SK-N-SH (cell line): ENCODE measurements around the gene BCL11B. TPM values are rescaled to one million over a fixed set of nuclear protein-coding genes. Genes with fewer than 3 reads are reported as not detected.

Experiments used
- CTCF ChIA-PET: fragments of 300-600, 350-600 bp; formaldehyde crosslinking; extraction: SDS; loops from one replicate; lab custom pipeline; 2021; lab: Yijun Ruan, JAX
- POLR2A ChIA-PET: fragments of 350-600 bp; sonication (Branson Sonifier 250); formaldehyde crosslinking; extraction: SDS; loops from one replicate; lab custom pipeline; 2020; ENCODE audit warnings: antibody characterized with exemption, inconsistent platforms; lab: Yijun Ruan, JAX
- DNase-seq: peaks from one replicate; pipeline ENCODE4 v3.0.0; 2012
- H2AFZ ChIP-seq: fragments of 200-600 bp; sonication (generic); 2 replicates; pipeline ENCODE4 v1.8.1; 2016; ENCODE audit warnings: antibody characterized with exemption, mild to moderate bottlenecking, low read depth
- H3F3A ChIP-seq: fragments of 200-600 bp; sonication (generic); replicated peaks from 2 replicates; pipeline ENCODE3; 2016; ENCODE audit warnings: antibody characterized with exemption, mild to moderate bottlenecking; ENCODE audit not compliant: insufficient read depth
- H3K27ac ChIP-seq, 2 experiments: fragments of 200-500 bp in 1 of 2; fragments of 200-600 bp in 1 of 2; sonication (Bioruptor generic) in 1 of 2; sonication (generic), shearing (Covaris generic) in 1 of 2; 2 replicates each; pipeline versions ENCODE4 v1.5.1 to v1.6.1; 2014 to 2016; ENCODE audit warnings: low read depth in 2 of 2, inconsistent platforms in 1 of 2, low read length in 1 of 2, mild to moderate bottlenecking in 1 of 2, mixed read lengths in 1 of 2
- H3K27me3 ChIP-seq: fragments of 200-600 bp; sonication (generic), shearing (Covaris generic); 2 replicates; pipeline ENCODE4 v1.6.1; 2016; ENCODE audit warnings: mixed run types; ENCODE audit not compliant: insufficient read depth
- H3K36me3 ChIP-seq, 2 experiments: fragments of 200-500 bp in 1 of 2; fragments of 200-600 bp in 1 of 2; sonication (Bioruptor generic) in 1 of 2; sonication (generic) in 1 of 2; replicated peaks in 1 of 2; 2 replicates each; pipeline versions ENCODE3 to v1.5.1; 2014 to 2016; ENCODE audit warnings: low read length in 1 of 2, mild to moderate bottlenecking in 1 of 2; ENCODE audit not compliant: insufficient read depth in 2 of 2, control insufficient read depth in 1 of 2
- H3K4me1 ChIP-seq, 2 experiments: fragments of 200-500 bp in 1 of 2; fragments of 200-600 bp in 1 of 2; sonication (Bioruptor generic) in 1 of 2; sonication (generic), shearing (Covaris generic) in 1 of 2; 2 replicates each; pipeline versions ENCODE4 v1.5.1 to v1.6.1; 2014 to 2016; ENCODE audit warnings: low read depth in 1 of 2, low read length in 1 of 2, mixed run types in 1 of 2; ENCODE audit not compliant: insufficient read depth in 2 of 2, control insufficient read depth in 1 of 2
- H3K4me2 ChIP-seq: fragments of 200-600 bp; sonication (generic), shearing (Covaris generic); 2 replicates; pipeline ENCODE4 v1.6.1; 2017; ENCODE audit warnings: mixed run types
- H3K4me3 ChIP-seq, 2 experiments: fragments of 200-500 bp in 1 of 2; fragments of 200-600 bp in 1 of 2; sonication (Bioruptor generic) in 1 of 2; sonication (generic), shearing (Covaris generic) in 1 of 2; 2 replicates each; pipeline versions ENCODE4 v1.5.1 to v1.8.1; 2014 to 2016; ENCODE audit warnings: low read depth in 2 of 2, inconsistent platforms in 1 of 2, low read length in 1 of 2, mild to moderate bottlenecking in 1 of 2, mixed read lengths in 1 of 2, moderate library complexity in 1 of 2
- H3K79me2 ChIP-seq: fragments of 200-600 bp; sonication (generic); 2 replicates; pipeline ENCODE4 v1.8.1; 2017; ENCODE audit warnings: mild to moderate bottlenecking; ENCODE audit not compliant: insufficient read depth
- H3K9ac ChIP-seq: fragments of 200-600 bp; sonication (generic); 2 replicates; pipeline ENCODE4 v1.6.1; 2017; ENCODE audit warnings: mixed run types
- H3K9me2 ChIP-seq: fragments of 200-600 bp; sonication (generic); 2 replicates; pipeline ENCODE4 v1.6.1; 2017; ENCODE audit warnings: mixed run types
- H3K9me3 ChIP-seq: fragments of 200-600 bp; sonication (generic); 2 replicates; pipeline ENCODE4 v1.6.1; 2017; ENCODE audit warnings: mixed run types, mild to moderate bottlenecking, moderate library complexity
- H4K20me1 ChIP-seq: fragments of 200-600 bp; sonication (generic); 2 replicates; pipeline ENCODE4 v1.6.1; 2017; ENCODE audit warnings: mild to moderate bottlenecking, mixed run types; ENCODE audit not compliant: insufficient read depth
- CTCF ChIP-seq: fragments of 200-600 bp; sonication (generic); IDR thresholded peaks from 2 replicates; pipeline ENCODE4 v1.6.1; 2017; ENCODE audit warnings: antibody characterized with exemption, mild to moderate bottlenecking, moderate library complexity
- EP300 ChIP-seq, 2 experiments: IDR thresholded peaks; 2 replicates each; pipeline versions ENCODE4 v1.4.0 to v1.6.1; 2012; ENCODE audit warnings: borderline replicate concordance in 1 of 2, low read depth in 1 of 2, low read length in 1 of 2
- FOSL2 ChIP-seq: IDR thresholded peaks from 2 replicates; pipeline ENCODE4 v1.4.0; 2012; ENCODE audit warnings: low read depth, mild to moderate bottlenecking, moderate library complexity, borderline replicate concordance
- GABPA ChIP-seq: IDR thresholded peaks from 2 replicates; pipeline ENCODE4 v1.4.0; 2012; ENCODE audit warnings: low read depth, mild to moderate bottlenecking
- MAX ChIP-seq: IDR thresholded peaks from 2 replicates; pipeline ENCODE4 v1.4.0; 2012; ENCODE audit warnings: low read depth
- MXI1 ChIP-seq: IDR thresholded peaks from 2 replicates; pipeline ENCODE4 v1.6.1; 2012; ENCODE audit warnings: mild to moderate bottlenecking, low read depth, low read length, improper control_type of control experiment
- NFIC ChIP-seq: IDR thresholded peaks from 2 replicates; pipeline ENCODE4 v1.4.0; 2012; ENCODE audit warnings: borderline replicate concordance
- NRF1 ChIP-seq: IDR thresholded peaks from 2 replicates; pipeline ENCODE4 v1.6.1; 2012; ENCODE audit warnings: low read depth, mild to moderate bottlenecking, low read length
- PBX3 ChIP-seq: IDR thresholded peaks from 2 replicates; pipeline ENCODE4; 2012
- RCOR1 ChIP-seq: fragments of 150-350 bp; IDR thresholded peaks from 2 replicates; pipeline ENCODE4 v1.6.1; 2017; ENCODE audit warnings: antibody characterized with exemption, low read length
- RXRA ChIP-seq: IDR thresholded peaks from 2 replicates; pipeline ENCODE4 v1.4.0; 2012; ENCODE audit warnings: low read depth, mild to moderate bottlenecking, borderline replicate concordance
- WGBS: methylation state at CpG from one replicate; pipeline ENCODE4 v1.1.6; 2017; ENCODE audit warnings: low lambda C conversion rate; 5-methylcytosine and 5-hydroxymethylcytosine counted together
- polyA plus RNA-seq, 3 experiments: library from polyadenylated mRNA; depleted of rRNA; stranded (reverse); fragments of >200 nt; gene quantifications; 2 replicates each; pipeline ENCODE4 v1.2.3, GENCODE V29; 2012

Gene BCL11B
- polyA plus RNA-seq, 1 of the 3 experiments (the other 2 are of a cell fraction), result not detected

GRCh38 chr14:99157676-99158075, 114.3 kb downstream of the BCL11B start:
- Histone ChIP-seq H3K27ac (no peak overlapping the region), H3K27me3 (peaks cover 5% of the 10 kb centered on the region; the same call in 1 of the 2 replicates), H3K4me2 (no peak overlapping the region), H3K4me1 (no peaks in the 10 kb centered on the region), H3K79me2 (no peaks in the 10 kb centered on the region), H3F3A (no peaks in the 10 kb centered on the region), H3K9ac (no peak overlapping the region), H2AFZ (no peak overlapping the region), H4K20me1 (no peaks in the 10 kb centered on the region), H3K4me3 (no peak overlapping the region)
- no peak for DNase-seq
- POLR2A ChIA-PET, result no interaction called here
- 35% methylated on average over 7 of the region's 8 CpGs for WGBS
- TF ChIP-seq NFIC (no peak), GABPA (no peak), EP300 (IDR thresholded peaks at IDR 0.05; ENCODE audit: borderline replicate concordance in 1 of 2, low read depth in 1 of 2, low read length in 1 of 2) (no peak), RXRA (no peak), NRF1 (no peak), CTCF (no peak), PBX3 (no peak), MXI1 (no peak), RCOR1 (no peak), MAX (no peak)
- TF ChIP-seq, all 33 proteins: peak for 0
- no peaks in the 10 kb centered on the region for H3K9me3 ChIP-seq
- no peaks in the 10 kb centered on the region for H3K9me2 ChIP-seq
- no peaks in the 10 kb centered on the region for H3K36me3 ChIP-seq
- CTCF ChIA-PET, result no interaction called here

- no peaks in the 10 kb centered on the region for H3K36me3 ChIP-seq
- no peaks in the 10 kb centered on the region for H3K9me2 ChIP-seq
- H3K4me2 ChIP-seq, result no peak overlapping the region
- H3K4me3 ChIP-seq, result no peak overlapping the region
- H3K9me3 ChIP-seq, result no peaks in the 10 kb centered on the region
- H3K4me1 ChIP-seq, result no peaks in the 10 kb centered on the region
- DNase-seq, result no peak
- no peak overlapping the region for H3K27ac ChIP-seq
- no peak overlapping the region for H2AFZ ChIP-seq
- H3K79me2 ChIP-seq, result no peaks in the 10 kb centered on the region
- no peaks in the 10 kb centered on the region for H4K20me1 ChIP-seq
- CTCF ChIA-PET, result no interaction called here
- WGBS, result 8% methylated on average over 3 of the region's 8 CpGs
- peaks cover 5% of the 10 kb centered on the region; the same call in 1 of the 2 replicates for H3K27me3 ChIP-seq
- H3F3A ChIP-seq, result no peaks in the 10 kb centered on the region
- no peak for TF ChIP-seq FOSL2
- no peak overlapping the region for H3K9ac ChIP-seq
- POLR2A ChIA-PET, result no interaction called here
Observed at GRCh38 chr14:99157246-99157645, 114.8 kb downstream of the BCL11B start.
